ENCODE results near the gene TSKU.

The TSKU gene

GRCh38 chr11:76807206-76807875 is 24.2 kb downstream of the TSKU start:
- H3K9ac ChIP-seq (ENCODE audit: low read length) = no peak overlapping the region
- H3K4me3 ChIP-seq (ENCODE audit: low read length) = peak overlapping the region; percentile 51
- H3K4me2 ChIP-seq (ENCODE audit: low read depth, low read length) = peak overlapping the region; percentile 75
- TF ChIP-seq CTCF (IDR thresholded peaks at IDR 0.05; ENCODE audit: low read length) (peak; percentile 79), EZH2 (optimal IDR thresholded peaks at IDR 0.05; ENCODE audit: low read depth, low read length) (no peak)
- no peaks in the 10 kb centered on the region for H3K36me3 ChIP-seq (replicated peaks; ENCODE audit: insufficient read depth, low read length)
- no peaks in the 10 kb centered on the region for H3K9me3 ChIP-seq (replicated peaks; ENCODE audit: insufficient read depth, low read length)
- peak; percentile 70 for DNase-seq
- H3K27ac ChIP-seq (ENCODE audit: low read length) = no peak overlapping the region
- no peaks in the 10 kb centered on the region for H3K27me3 ChIP-seq (replicated peaks; ENCODE audit: insufficient read depth, low read length)
- no peaks in the 10 kb centered on the region for H3K4me1 ChIP-seq (ENCODE audit: low read length)
- no peaks in the 10 kb centered on the region for H3K79me2 ChIP-seq (ENCODE audit: low read length)
- no peaks in the 10 kb centered on the region for H3K9me2 ChIP-seq (replicated peaks; ENCODE audit: insufficient read depth, low read length)
- no peaks in the 10 kb centered on the region for H4K20me1 ChIP-seq (ENCODE audit: insufficient read depth, low read length)
- peak overlapping the region; percentile 82 for H2AFZ ChIP-seq (ENCODE audit: low read length)
- no peaks in the 10 kb centered on the region for H3F3A ChIP-seq (ENCODE audit: insufficient read depth, low read length)

- H3K4me3 ChIP-seq (ENCODE audit: low read length) = no peak overlapping the region
- no peaks in the 10 kb centered on the region for H3K36me3 ChIP-seq (replicated peaks; ENCODE audit: insufficient read depth, low read length)
- no peak overlapping the region for H2AFZ ChIP-seq (ENCODE audit: low read length)
- H3K9me3 ChIP-seq (replicated peaks; ENCODE audit: insufficient read depth, low read length) = no peaks in the 10 kb centered on the region
- H3K4me1 ChIP-seq (ENCODE audit: low read length) = no peaks in the 10 kb centered on the region
- H3K27me3 ChIP-seq (replicated peaks; ENCODE audit: insufficient read depth, low read length) = no peaks in the 10 kb centered on the region
- H3K79me2 ChIP-seq (ENCODE audit: low read length) = no peaks in the 10 kb centered on the region
- no peaks in the 10 kb centered on the region for H3K9me2 ChIP-seq (replicated peaks; ENCODE audit: insufficient read depth, low read length)
- no peak overlapping the region for H3K4me2 ChIP-seq (ENCODE audit: low read depth, low read length)
- H3K27ac ChIP-seq (ENCODE audit: low read length) = no peak overlapping the region
- no peaks in the 10 kb centered on the region for H3F3A ChIP-seq (ENCODE audit: insufficient read depth, low read length)
- H3K9ac ChIP-seq (ENCODE audit: low read length) = no peak overlapping the region
- no peak for DNase-seq
- TF ChIP-seq CTCF (IDR thresholded peaks at IDR 0.05; ENCODE audit: low read length) = no peak
- no peak for TF ChIP-seq EZH2phosphoT487 (IDR thresholded peaks at IDR 0.05; ENCODE audit: low read length)
- no peak for TF ChIP-seq EZH2 (optimal IDR thresholded peaks at IDR 0.05; ENCODE audit: low read depth, low read length)
- no peaks in the 10 kb centered on the region for H4K20me1 ChIP-seq (ENCODE audit: insufficient read depth, low read length)
These were observed 25.0 kb downstream of the TSKU start for GRCh38 chr11:76808171-76808570.

- Histone ChIP-seq H3K79me2 (ENCODE audit: low read length) (no peaks in the 10 kb centered on the region), H2AFZ (ENCODE audit: low read length) (no peak overlapping the region), H3K27me3 (replicated peaks; ENCODE audit: insufficient read depth, low read length) (no peaks in the 10 kb centered on the region), H3K9me2 (replicated peaks; ENCODE audit: insufficient read depth, low read length) (no peaks in the 10 kb centered on the region), H3K9ac (ENCODE audit: low read length) (no peak overlapping the region), H3K9me3 (replicated peaks; ENCODE audit: insufficient read depth, low read length) (no peaks in the 10 kb centered on the region), H3K4me1 (ENCODE audit: low read length) (no peaks in the 10 kb centered on the region), H3K36me3 (replicated peaks; ENCODE audit: insufficient read depth, low read length) (no peaks in the 10 kb centered on the region), H3K4me3 (ENCODE audit: low read length) (no peak overlapping the region), H3F3A (ENCODE audit: insufficient read depth, low read length) (no peaks in the 10 kb centered on the region), H4K20me1 (ENCODE audit: insufficient read depth, low read length) (no peaks in the 10 kb centered on the region), H3K27ac (ENCODE audit: low read length) (no peak overlapping the region), H3K4me2 (ENCODE audit: low read depth, low read length) (no peak overlapping the region)
- DNase-seq = no peak
- TF ChIP-seq EZH2phosphoT487 (IDR thresholded peaks at IDR 0.05; ENCODE audit: low read length) (no peak), EZH2 (optimal IDR thresholded peaks at IDR 0.05; ENCODE audit: low read depth, low read length) (no peak), CTCF (IDR thresholded peaks at IDR 0.05; ENCODE audit: low read length) (no peak)
These were observed 25.8 kb downstream of the TSKU start for GRCh38 chr11:76808996-76809395.

Measured in MM.1S (cell line).